HepG2 (cell line): ENCODE results near the gene DCUN1D2. TPM values are rescaled to one million over a fixed set of nuclear protein-coding genes. Genes with fewer than 3 reads are reported as not detected.

Source experiments
- ATAC-seq: fragments of 200-7000 bp; cut with Tn5 transposase; 3 replicates; pipeline ENCODE4 v1.9.1; 2020; ENCODE audit warnings: mild to moderate bottlenecking, moderate library complexity
- BruUV-seq: library from RNA; stranded (reverse); fragments of 400-500 nt; replicated peaks from 2 replicates; lab custom pipeline; 2021; lab: Mats Ljungman, UMichigan
- CTCF ChIA-PET: fragments of 300-600 bp; formaldehyde crosslinking; extraction: SDS; loops from one replicate; lab custom pipeline; 2021; ENCODE audit warnings: low total read pairs, inconsistent platforms, low intra/inter-chr PET ratio; lab: Yijun Ruan, JAX
- POLR2A ChIA-PET: fragments of 350-600 bp; sonication (Branson Sonifier 250); formaldehyde crosslinking; loops from one replicate; lab custom pipeline; 2020; ENCODE audit warnings: antibody characterized with exemption, inconsistent platforms; lab: Yijun Ruan, JAX
- DNase-seq: peaks from one replicate; pipeline ENCODE4 v3.0.0-alpha.2; 2015; ENCODE audit warnings: low spot score
- FAIRE-seq: peaks from 3 replicates; lab custom pipeline; 2011; peaks lifted over from hg19 to GRCh38; lab: Jason Lieb, UNC
- H2AFZ ChIP-seq: one replicate; pipeline ENCODE4 v1.6.1; 2011; ENCODE audit warnings: low read length, inconsistent platforms
- H3K27ac ChIP-seq: fragments of 300-600 bp; 3 replicates; pipeline ENCODE4 v1.8.0; 2011; ENCODE audit warnings: mixed run types, mild to moderate bottlenecking, mixed read lengths, low read length, inconsistent platforms; ENCODE audit not compliant: insufficient read depth; ENCODE audit errors: extremely low read length
- H3K27me3 ChIP-seq, 2 experiments: fragments of 200-600 bp in 1 of 2; 2 replicates in 1 of 2; 3 replicates in 1 of 2; pipeline versions ENCODE4 v1.6.0 to v1.8.0; 2011; ENCODE audit warnings: low read length in 2 of 2, mild to moderate bottlenecking in 2 of 2, moderate library complexity in 2 of 2, inconsistent platforms in 1 of 2; ENCODE audit not compliant: insufficient read depth in 2 of 2, control insufficient read depth in 1 of 2
- H3K36me3 ChIP-seq, 2 experiments: fragments of 200-600 bp in 1 of 2; replicated peaks in 1 of 2; 2 replicates in 1 of 2; 3 replicates in 1 of 2; pipeline versions ENCODE4 v1.5.1 to v1.8.0; 2011; ENCODE audit warnings: low read length in 2 of 2, inconsistent platforms in 1 of 2; ENCODE audit not compliant: insufficient read depth in 2 of 2, control insufficient read depth in 1 of 2
- H3K4me1 ChIP-seq: 2 replicates; pipeline ENCODE4 v1.5.1; 2012; ENCODE audit warnings: low read length, inconsistent platforms; ENCODE audit not compliant: insufficient read depth
- H3K4me2 ChIP-seq: 2 replicates; pipeline ENCODE4 v1.6.0; 2011; ENCODE audit warnings: low read depth, low read length, inconsistent platforms
- H3K4me3 ChIP-seq, 3 experiments: fragments of 200-600 bp in 1 of 3; sonication (generic), shearing (Covaris generic) in 1 of 3; replicated peaks in 1 of 3; 2 replicates each; pipeline ENCODE4 v1.5.1; 2011 to 2016; ENCODE audit warnings: low read length in 3 of 3, inconsistent platforms in 2 of 3, low read depth in 2 of 3, mild to moderate bottlenecking in 2 of 3, control low read depth in 1 of 3, mixed read lengths in 1 of 3; ENCODE audit not compliant: insufficient read depth in 1 of 3
- H3K79me2 ChIP-seq: one replicate; pipeline ENCODE4 v1.6.1; 2011; ENCODE audit warnings: low read length, inconsistent platforms; ENCODE audit not compliant: insufficient read depth
- H3K9ac ChIP-seq: 2 replicates; pipeline ENCODE4 v1.6.0; 2011; ENCODE audit warnings: mild to moderate bottlenecking, low read depth, low read length, inconsistent platforms; ENCODE audit not compliant: insufficient read depth
- H3K9me3 ChIP-seq: 2 replicates; pipeline ENCODE4 v1.5.1; 2012; ENCODE audit warnings: mild to moderate bottlenecking, low read length
- H4K20me1 ChIP-seq: 2 replicates; pipeline ENCODE4 v1.6.0; 2011; ENCODE audit warnings: inconsistent platforms, mild to moderate bottlenecking, low read length, moderate library complexity; ENCODE audit not compliant: insufficient read depth
- ATF1 ChIP-seq: IDR thresholded peaks from 2 replicates; pipeline ENCODE4 v1.6.1; 2016; ENCODE audit warnings: mild to moderate bottlenecking, control low read depth
- CTCF ChIP-seq: sonication (generic); formaldehyde crosslinking; IDR thresholded peaks from 2 replicates; pipeline ENCODE4 v1.5.0; 2020; ENCODE audit warnings: mild to moderate bottlenecking, missing genetic modification reagents, moderate library complexity
- KLF16 ChIP-seq, 2 experiments: sonication (generic) in 1 of 2; formaldehyde crosslinking in 1 of 2; IDR thresholded peaks; 2 replicates each; pipeline versions ENCODE4 v1.6.1 to v1.8.0; 2016 to 2023; ENCODE audit warnings: missing genetic modification reagents in 2 of 2, missing compliant biosample characterization in 1 of 2
- MLXIP ChIP-seq: sonication (generic); formaldehyde crosslinking; IDR thresholded peaks from 2 replicates; pipeline ENCODE4 v1.9.0; 2021; ENCODE audit warnings: missing genetic modification reagents, borderline replicate concordance
- NR2F6 ChIP-seq, 2 experiments: IDR thresholded peaks; 2 replicates each; pipeline ENCODE4 v1.6.1; 2016; ENCODE audit warnings: antibody characterized with exemption in 1 of 2, mild to moderate bottlenecking in 1 of 2
- ZIK1 ChIP-seq: sonication (generic); formaldehyde crosslinking; IDR thresholded peaks from 2 replicates; pipeline ENCODE4 v1.5.0; 2020; ENCODE audit warnings: mild to moderate bottlenecking, low read depth, missing genetic modification reagents, borderline replicate concordance
- ZMAT5 ChIP-seq: sonication (generic); formaldehyde crosslinking; IDR thresholded peaks from 2 replicates; pipeline ENCODE4 v1.5.0; 2020; ENCODE audit warnings: mild to moderate bottlenecking, low read depth, missing genetic modification reagents, borderline replicate concordance
- ZNF550 ChIP-seq: sonication (generic); formaldehyde crosslinking; IDR thresholded peaks from 2 replicates; pipeline ENCODE4 v1.4.0; 2020; ENCODE audit warnings: mild to moderate bottlenecking, missing genetic modification reagents, borderline replicate concordance
- ZNF709 ChIP-seq: sonication (generic); formaldehyde crosslinking; IDR thresholded peaks from 2 replicates; pipeline ENCODE4 v1.5.0; 2020; ENCODE audit warnings: mild to moderate bottlenecking, missing genetic modification reagents
- ZNF770 ChIP-seq: sonication (generic); formaldehyde crosslinking; IDR thresholded peaks from 2 replicates; pipeline ENCODE4 v1.5.0; 2020; ENCODE audit warnings: mild to moderate bottlenecking, missing genetic modification reagents
- WGBS: methylation state at CpG from one replicate; pipeline ENCODE4 v1.1.6; 2017; ENCODE audit warnings: low lambda C conversion rate; 5-methylcytosine and 5-hydroxymethylcytosine counted together
- in situ Hi-C: cut with HindIII; loops from 2 replicates; pipeline ENCODE4 v1.10.0; 2017; ENCODE audit warnings: low pct_unique_long_range_greater_than_20kb; ENCODE audit not compliant: extremely low pct_ligation_motif_present
- intact Hi-C: fragments of 100-400 bp; cut with micrococcal nuclease; formaldehyde crosslinking; loops from one replicate; pipeline ENCODE4 v1.10.0; 2022; ENCODE audit not compliant: unreplicated experiment
- polyA plus RNA-seq, 8 experiments: library from polyadenylated mRNA; depleted of rRNA in 3 of 8; stranded (reverse) in 7 of 8; unstranded in 1 of 8; fragments of >200 nt; fragmentation: Illumina TruSeq in 4 of 8; extraction: Trizol in 4 of 8; gene quantifications; 2 replicates each; pipeline versions ENCODE4 v1.2.1 to v1.2.3, GENCODE V29; 2011 to 2016; ENCODE audit warnings: low read depth in 4 of 8, missing spikeins in 1 of 8, mixed read lengths in 1 of 8; ENCODE audit not compliant: insufficient read depth in 1 of 8
- total RNA-seq, 5 experiments: library from RNA; depleted of rRNA; stranded (reverse); fragments of >200 nt; fragmentation: Illumina TruSeq; extraction: Trizol; gene quantifications; 2 replicates each; pipeline ENCODE4 v1.2.3, GENCODE V29; 2016; ENCODE audit warnings: low read depth in 1 of 5

Gene DCUN1D2
- total and polyA plus RNA-seq, 2 of the 13 experiments (the other 11 are each of a cell fraction or from before 2014, with no cell fraction given): 9.1 to 9.6 TPM

GRCh38 chr13:113431171-113431570 is 59.3 kb downstream of the DCUN1D2 start:
- no peak for ATAC-seq
- no peak overlapping the region for H3K27ac ChIP-seq
- POLR2A ChIA-PET: no interaction called here
- H3K27me3 ChIP-seq: peaks cover 3 to 41% of the 10 kb centered on the region in 2 experiments; a peak in 3 of 5 replicates
- no TSS peak for BruUV-seq
- no peak overlapping the region for H2AFZ ChIP-seq
- no peak for FAIRE-seq
- no peaks in the 10 kb centered on the region for H3K9me3 ChIP-seq
- DNase-seq: no peak
- H3K4me2 ChIP-seq: no peak overlapping the region
- no peaks in the 10 kb centered on the region for H4K20me1 ChIP-seq
- TF ChIP-seq KLF16 (CRISPR knock-in tag; IDR thresholded peaks at IDR 0.05) (no peak), ZNF770 (no peak), ZIK1 (no peak)
- CTCF ChIA-PET: no interaction called here
- H3K4me1 ChIP-seq: peaks cover 18% of the 10 kb centered on the region
- H3K9ac ChIP-seq: no peak overlapping the region
- H3K79me2 ChIP-seq: no peaks in the 10 kb centered on the region
- intact Hi-C loops: no loop called here
- no peak overlapping the region for H3K4me3 ChIP-seq
- WGBS: 81% methylated on average over 14 of the region's 22 CpGs
- in situ Hi-C loops: no loop called here
- H3K36me3 ChIP-seq: no peaks in the 10 kb centered on the region

- no peak for ATAC-seq
- POLR2A ChIA-PET: no interaction called here
- TF ChIP-seq ZMAT5: no peak
- no peak for TF ChIP-seq ZNF709
- no peak for TF ChIP-seq ZNF550 (CRISPR knock-in tag)
- no peak for TF ChIP-seq MLXIP
- no peak for TF ChIP-seq ATF1 (CRISPR knock-in tag)
- TF ChIP-seq NR2F6 (IDR thresholded peaks at IDR 0.05): no peak
- TF ChIP-seq NR2F6 (CRISPR knock-in tag; IDR thresholded peaks at IDR 0.05): no peak
- no peak for TF ChIP-seq CTCF (CRISPR knock-in tag)
Measured at GRCh38 chr13:113430378-113431110, 60.0 kb downstream of the DCUN1D2 start.

More at GRCh38 chr13:113430378-113431110, 60.0 kb downstream of the DCUN1D2 start:
- H3K27me3 ChIP-seq: peaks cover 3 to 45% of the 10 kb centered on the region in 2 experiments; a peak in 3 of 5 replicates
- no peak overlapping the region for H2AFZ ChIP-seq
- 71% methylated on average over 17 of the region's 23 CpGs for WGBS
- in situ Hi-C loops (no loop called here), intact Hi-C loops (no loop called here)
- no peak overlapping the region for H3K4me2 ChIP-seq
- no TSS peak for BruUV-seq
- H3K4me3 ChIP-seq: no peak overlapping the region
- H3K4me1 ChIP-seq: peaks cover 21% of the 10 kb centered on the region
- H3K9me3 ChIP-seq: no peaks in the 10 kb centered on the region
- H4K20me1 ChIP-seq: no peaks in the 10 kb centered on the region
- no peak for DNase-seq
- FAIRE-seq: no peak
- CTCF ChIA-PET: no interaction called here
- H3K9ac ChIP-seq: no peak overlapping the region
- H3K36me3 ChIP-seq: no peaks in the 10 kb centered on the region
- no peak overlapping the region for H3K27ac ChIP-seq
- H3K79me2 ChIP-seq: no peaks in the 10 kb centered on the region
